HTR-8/SVneo (cell line): ENCODE results near the gene GLE1.
A peak's percentile ranks its signal among the peaks of the same experiment; 100 is the strongest.
"Not testable (repeated sequence)": the region's sequence is repeated elsewhere in the genome, so short reads cannot be mapped to it uniquely, and the experiment has no call there.

Experiments used
- DNase-seq: peaks from one replicate; pipeline ENCODE4 v3.0.0; 2011; ENCODE audit warnings: low spot score, mixed read lengths; ENCODE audit not compliant: insufficient read length
- FAIRE-seq: peaks from 2 replicates; lab custom pipeline; 2011; peaks lifted over from hg19 to GRCh38; lab: Jason Lieb, UNC

The GLE1 gene

DNA sequence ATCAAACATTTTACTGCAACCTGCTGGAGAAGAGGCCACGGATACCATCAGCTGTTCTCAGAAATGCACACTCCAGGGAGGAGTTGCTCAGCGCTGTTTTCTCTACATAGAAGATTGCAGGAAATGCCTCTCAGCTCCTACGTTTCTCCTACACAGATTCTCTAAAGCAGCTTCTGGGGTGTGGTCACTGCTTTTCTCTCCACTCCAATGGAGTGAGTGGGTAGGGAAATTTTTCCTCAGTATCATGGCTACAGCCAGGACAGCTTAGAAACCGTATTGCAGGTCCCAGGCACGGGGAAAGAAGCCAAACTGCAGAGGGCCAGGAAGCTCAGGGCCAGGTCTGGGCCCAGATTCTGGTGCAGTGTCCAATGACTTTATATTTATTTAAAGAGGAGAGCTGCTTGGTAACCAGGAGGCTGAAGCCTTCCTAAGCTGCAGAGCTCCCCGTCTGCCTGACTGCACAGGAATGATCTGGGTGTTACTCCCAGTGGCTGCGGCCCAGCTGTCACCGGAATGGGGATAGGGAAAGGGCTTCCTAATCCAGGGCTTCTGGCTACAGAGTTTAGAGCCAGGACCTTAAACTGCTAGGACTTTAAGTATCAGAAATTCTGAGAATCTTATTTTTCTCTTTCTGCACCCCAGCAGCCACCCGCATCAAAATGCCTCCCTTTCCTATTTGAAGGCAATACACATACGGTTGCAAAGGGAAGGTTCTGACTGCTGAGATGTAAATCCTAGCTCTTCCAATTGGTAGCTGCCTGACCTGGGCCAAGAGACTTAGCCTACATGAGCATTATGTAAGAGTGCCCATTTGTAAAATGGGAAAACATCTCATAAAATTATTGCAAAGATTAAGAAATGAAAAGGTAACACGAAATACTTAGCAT, 46.5 kb downstream of the GLE1 start:
- DNase-seq (no peak), FAIRE-seq (no peak)

DNA sequence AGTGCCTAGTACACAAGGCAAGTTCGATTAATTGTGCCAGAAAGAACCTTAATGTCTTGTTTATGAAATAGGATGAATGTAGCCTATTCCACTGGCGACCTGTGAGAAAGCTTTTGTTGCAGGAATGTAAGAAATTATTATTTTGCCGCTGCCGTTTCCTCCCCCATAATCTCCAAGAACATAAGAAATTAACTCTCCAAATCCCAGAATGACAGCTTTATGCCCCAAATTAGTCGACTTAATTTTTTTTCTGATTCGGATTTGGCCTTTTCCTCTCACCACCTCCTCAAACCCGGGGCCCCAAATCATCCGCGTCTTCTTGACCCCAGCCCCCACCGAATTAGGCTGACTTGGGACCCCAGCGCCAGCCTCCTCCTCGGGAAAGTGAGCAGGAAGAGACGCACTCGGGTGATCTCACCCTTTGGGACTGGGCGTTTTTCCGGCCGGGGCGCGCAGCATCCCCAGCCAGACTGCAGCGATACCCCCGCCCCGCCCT, 47.2 kb downstream of the GLE1 start:
- DNase-seq = no peak
- no peak for FAIRE-seq

DNA sequence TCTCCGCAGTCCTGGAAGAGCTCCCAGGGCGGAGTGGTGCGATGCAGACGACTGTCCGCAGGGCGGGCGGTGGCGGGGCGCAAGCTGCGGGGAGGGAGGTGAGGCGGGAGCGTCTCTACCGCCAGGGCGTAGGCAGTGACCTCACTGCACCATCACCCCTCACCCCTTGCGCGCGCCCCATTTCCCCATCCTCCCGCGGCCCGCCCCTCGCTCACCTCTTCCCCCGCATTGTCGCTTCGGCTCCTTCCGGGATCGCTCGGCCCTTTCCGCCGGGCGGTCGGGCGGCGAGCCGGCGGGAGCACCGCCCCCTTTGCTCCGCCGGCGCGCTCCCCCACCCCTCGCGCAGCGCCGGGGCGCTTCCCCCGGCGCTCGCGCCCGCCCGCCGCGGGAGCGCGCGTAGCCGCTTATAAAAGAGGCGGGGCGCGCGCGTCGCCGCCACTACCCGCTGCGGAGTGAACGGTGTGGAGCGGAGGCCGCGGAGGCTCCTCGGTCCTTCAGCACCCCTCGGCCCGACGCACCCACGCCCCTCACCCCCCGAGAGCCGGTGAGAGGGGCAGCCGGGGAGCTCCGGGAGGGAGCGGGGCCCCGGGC, 47.7 kb downstream of the GLE1 start, which contains the start of gene SPTAN1:
Gene SPTAN1 (plus strand): TSS at position 435 of the 591 bp plus-strand sequence. CDS start 14,154 bp downstream, outside the sequence.
- no peak for FAIRE-seq
- DNase-seq = peak; percentile 82

DNA sequence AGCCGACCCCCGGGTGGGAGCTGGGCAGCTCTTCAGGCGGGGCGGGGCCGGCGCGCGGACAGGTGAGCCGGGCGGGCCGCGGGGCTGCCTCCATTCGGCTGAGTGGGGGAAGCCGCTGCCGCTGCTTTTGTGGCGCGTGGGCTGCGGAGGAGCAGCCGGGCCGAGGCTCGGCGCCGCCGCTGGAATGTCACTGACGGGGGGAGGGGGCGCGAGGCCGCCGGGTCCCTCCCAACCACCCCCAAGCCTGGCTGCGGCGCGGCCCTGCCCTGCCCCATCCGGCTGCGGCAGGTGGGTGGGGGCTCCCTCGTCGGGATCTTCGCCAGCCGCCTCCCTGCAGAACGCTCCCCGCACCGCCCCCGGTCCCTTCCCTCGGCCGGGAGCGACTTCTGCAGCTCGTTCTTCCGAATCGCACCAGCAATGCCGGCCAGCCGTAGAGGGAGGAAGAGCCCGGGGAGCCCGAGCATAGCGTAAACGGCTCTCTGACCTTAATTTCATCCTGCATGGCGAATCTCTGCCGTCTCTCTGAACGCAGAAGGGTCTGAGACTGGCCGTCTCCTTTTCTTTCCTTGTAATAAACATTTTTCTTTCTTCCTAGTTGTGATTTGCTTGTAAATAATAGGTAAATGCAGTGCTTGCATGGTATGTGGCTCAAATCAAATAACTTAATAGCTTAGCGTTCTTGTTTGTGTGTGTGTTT, 48.4 kb downstream of the GLE1 start:
- no peak for DNase-seq
- no peak for FAIRE-seq

DNA sequence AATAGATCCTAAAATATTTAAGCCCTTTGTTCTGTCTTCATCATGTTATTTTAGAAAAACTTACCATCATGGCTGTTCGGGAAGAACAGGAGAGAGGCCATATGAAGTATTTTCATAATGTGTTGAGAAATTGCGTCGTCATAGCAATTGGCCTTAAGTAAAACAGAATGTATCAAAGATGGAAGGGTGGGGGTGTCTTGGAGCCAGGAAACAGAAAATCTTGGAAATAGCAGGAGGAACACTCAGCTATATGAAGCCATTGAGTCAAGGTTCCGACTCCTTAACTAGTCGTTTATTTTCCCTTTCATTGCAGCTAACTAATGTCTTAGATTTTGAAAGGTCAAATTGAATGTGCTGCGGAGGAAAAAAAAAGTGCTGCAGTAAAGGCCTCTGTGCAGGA, 49.2 kb downstream of the GLE1 start:
- FAIRE-seq = no peak
- no peak for DNase-seq

DNA sequence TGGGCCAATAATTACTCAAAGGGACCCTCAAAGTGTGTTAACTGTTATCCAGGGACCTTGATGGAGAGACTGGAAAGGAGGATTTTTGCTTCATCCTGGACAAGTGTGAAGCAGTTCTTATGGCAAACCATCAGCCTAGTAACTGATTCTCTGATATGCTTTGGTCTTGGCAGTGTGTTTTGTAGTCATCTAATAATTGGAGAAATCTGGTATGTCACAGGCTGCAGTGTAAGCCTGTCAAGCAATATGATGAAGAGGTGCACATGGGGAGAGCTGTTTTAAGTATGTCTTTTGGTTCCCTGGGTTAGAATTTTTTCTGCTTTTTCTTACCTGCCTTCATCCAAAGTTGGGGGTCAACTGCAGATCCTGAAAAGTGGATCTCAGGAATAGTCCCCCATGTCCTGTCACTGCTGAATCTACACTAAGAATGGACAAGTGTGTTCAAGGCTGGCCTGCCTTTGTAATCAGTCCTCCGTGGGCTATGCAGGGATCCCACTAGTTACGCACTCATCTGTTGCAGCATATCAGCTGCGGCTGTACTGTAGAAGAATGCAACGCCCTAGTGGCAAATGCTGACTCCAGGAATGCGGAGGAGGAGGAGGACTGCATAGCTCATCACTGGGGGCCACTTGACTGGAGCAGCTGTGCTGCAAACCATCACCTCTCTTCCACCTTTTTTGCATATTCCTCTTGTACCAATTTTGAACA, 49.8 kb downstream of the GLE1 start:
- FAIRE-seq = peak; percentile 33
- peak; percentile 60 for DNase-seq

DNA sequence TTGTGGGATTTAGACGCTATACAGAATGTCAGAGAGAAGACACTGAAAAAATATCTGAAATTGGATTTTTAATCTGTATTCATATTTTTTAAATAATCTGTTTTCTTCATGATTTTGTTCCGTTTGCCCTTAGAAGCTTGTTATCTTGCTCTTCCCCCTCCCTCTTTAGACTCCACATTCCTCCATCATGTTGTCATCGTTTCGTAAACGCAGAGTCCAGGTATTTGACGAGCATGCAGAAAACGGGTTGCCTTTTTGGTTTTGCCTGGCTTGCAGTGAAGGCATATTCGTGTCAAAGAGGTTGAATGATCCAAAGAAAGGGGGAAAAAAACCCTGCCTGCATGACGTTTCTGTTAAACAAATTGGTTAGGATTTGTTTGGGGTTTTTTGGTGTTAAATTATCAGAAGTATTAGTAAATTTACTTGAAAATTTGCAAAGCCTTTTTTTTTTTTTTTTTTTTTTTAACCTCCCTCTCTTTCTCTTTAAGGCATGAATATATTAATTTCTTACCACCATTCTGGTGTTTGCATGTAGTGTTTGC, 50.7 kb downstream of the GLE1 start:
- DNase-seq (peak; percentile 46), FAIRE-seq (no peak)

DNA sequence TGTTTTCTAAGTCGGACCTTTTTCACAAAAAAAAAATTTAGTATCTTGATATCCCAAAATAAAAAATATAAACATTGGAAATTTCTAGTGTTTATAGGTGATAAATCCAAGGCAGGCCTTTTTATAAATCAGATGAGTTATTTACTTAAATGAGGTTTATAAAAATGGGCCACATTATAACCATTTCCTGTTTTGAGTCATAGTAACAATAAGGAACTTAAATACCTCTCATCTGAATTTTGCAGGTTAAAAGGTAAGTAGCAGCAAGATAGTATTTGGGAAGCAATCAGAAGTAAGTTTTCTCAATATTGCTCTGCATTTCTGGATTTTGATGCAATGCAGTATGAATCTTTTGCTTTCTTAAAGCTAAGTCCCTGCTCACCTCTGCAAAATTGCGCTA, 51.8 kb downstream of the GLE1 start:
- DNase-seq (no peak), FAIRE-seq (no peak)

DNA sequence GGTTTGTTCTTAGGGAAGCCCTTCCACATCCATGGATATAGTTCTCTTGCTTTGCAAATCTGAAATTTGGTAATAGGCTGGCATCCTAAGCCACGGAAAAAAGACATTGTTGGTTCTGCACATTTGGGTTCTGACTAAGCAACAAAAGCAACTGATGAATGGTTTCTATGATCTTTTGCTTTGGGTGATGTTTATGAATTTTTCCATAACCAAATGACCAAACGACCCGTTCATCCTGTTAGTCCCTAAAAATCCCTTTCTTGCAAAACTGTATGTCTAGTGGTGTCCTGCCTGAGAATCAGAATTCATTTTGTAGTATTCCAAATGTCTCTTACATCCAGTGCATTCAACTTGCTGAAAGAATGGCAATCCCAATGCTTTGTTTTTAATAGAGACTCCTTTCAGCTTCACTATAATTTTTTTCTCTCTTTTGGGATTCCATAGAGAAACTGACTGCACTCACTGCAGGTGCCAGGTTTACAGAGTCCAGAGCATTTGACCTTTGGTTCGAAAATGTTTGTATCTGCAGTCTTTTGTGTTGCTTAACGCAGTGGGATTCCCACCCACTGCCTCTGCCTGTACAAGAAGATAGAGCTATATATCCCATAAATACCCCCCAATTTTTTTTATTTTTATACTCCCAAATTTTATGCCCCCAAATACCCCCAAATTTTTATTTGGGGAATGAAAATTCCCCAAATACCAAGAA, 52.6 kb downstream of the GLE1 start:
- no peak for FAIRE-seq

DNA sequence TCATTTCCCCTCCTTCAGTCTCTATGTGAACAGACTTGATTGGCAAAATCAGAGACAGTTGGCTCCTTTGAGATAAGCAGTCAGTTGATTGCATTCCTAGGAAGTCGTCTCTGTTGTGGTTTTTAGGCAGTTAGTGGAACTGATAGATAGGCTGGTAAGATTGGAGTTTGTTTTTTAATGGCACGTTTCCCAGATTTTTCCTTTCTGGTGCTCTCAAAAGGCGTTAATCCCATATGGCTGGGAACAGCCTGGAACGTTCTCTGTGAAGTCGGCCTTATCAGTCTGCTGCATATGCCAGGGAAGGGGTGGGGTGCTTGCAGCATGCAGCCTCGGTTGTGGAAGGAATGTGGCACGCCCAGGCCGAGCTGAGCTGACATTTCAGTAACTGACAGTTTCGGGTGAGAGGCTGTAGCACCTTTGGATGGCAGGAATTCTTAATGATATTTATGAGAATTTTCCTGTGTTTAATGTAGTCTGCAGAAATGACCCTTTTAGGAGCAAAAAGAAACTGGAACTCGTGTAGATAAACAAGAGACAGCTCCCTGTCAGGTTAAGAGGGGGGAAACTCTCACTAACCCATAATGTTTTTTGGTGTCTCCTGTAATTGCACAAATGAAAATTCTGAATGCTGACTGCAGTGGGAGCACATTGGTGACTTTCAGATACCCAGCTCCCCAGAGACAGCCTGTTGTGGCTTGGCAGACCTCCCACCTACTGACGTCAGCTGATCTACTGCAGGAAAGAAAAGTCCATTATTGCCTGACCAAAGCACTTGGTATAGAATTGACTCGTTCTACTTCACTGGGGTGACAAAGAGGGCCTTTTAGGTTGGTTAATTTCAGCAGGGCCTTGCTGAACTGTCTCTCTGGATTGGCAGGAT, 54.2 kb downstream of the GLE1 start:
- FAIRE-seq = peak; percentile 13
- DNase-seq = peak; percentile 57

More for the DNA sequence above, 52.6 kb downstream of the GLE1 start:
- DNase-seq = no peak

DNA sequence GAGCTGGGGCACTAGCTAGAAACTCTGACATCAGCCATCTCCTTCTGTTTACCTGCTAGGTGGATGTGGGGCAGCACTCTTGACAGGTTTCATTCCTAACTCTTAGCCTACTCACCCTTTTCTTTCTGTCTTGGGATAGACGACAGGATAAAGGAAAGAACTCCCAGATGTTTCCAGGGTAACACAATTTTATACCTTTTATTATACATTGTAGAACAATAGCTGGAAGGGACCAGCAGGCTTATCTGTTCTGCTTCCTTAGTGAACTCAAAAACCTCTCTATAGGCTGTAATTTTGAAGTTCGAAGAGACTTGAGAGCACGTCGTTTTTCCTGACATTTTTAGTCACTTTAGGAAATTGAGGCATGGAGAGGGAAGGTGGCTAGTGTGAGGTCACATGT, 61.1 kb downstream of the GLE1 start:
- FAIRE-seq = no peak
- no peak for DNase-seq

DNA sequence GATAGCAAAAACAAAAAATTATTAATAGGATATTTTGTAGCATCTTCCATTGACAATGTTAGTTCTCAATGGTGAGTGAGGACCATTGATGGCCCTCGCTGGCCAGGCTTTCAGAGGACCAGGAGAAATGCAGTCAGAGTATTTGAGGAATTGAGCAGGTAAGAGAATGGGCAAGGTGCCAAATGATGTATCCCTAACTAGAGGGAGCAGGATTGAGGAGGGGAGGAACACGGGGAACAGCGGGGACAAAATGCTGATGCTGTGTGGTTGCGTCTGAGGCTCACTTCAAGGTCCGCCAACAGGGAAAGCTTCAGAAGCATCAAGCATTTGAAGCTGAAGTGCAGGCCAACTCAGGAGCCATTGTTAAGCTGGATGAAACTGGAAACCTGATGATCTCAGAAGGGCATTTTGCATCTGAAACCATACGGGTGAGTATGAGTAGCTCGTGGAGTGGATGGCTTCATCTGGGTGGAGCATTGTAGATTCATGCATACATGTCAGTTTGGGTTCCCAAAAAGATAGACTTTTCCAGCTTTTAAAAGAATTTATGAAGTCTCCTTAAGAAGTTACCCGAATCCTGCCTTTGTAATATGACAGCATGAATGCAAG, 64.1 kb downstream of the GLE1 start:
- FAIRE-seq = no peak
- DNase-seq = no peak

DNA sequence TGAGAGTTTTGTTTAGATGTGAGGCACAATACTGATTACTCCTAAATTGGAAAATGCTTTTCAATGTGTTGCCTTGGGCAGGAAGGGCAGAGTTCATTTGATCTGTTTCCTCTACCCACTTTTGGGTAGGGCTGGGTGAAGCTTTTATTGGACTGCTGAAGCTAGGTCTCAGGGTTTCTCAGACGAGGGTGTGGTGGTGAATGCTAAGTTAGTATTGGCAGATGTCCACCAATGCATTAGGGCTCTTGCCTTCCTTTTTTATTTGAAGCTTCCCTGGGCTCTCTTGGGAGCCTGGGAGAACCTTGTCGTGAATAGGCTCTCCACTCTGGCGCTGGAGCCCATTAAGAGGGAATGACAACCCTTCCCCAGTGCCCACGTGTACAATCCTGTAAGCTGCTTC, 71.0 kb downstream of the GLE1 start:
- no peak for DNase-seq
- FAIRE-seq = no peak

DNA sequence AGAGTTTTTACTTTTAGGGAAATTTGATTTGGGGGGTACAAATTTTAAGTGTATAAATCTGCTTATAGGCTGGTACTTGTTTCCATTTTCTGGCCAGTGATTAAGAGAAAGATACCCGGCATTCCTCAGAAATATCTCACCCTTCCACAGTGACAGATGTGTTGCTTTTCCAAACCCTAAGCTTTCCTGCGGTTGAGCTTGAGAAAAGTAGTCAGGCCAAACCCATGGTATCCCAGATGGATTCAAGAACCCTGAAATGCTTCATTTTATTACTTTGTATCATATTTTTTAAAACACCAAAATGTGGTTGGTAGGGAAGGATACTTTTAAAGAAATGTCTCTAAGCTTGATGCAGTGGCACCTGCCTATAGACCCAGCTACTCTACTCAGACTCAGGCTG, 71.4 kb downstream of the GLE1 start:
- FAIRE-seq (no peak), DNase-seq (no peak)

DNA sequence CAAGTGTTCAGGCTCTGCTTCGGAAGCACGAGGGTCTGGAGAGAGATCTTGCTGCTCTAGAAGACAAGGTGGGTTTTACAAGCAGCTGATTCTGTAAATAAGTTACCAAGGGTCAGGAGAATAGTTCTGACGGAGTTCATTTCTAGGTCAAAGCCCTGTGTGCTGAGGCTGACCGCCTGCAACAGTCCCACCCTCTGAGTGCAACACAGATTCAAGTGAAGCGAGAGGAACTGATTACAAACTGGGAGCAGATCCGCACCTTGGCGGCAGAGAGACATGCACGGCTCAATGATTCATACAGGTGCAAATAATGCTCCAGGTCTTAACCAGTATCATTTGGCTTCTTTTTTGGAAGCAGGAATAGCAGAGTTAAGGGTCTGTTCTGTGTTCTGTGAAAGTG, 72.7 kb downstream of the GLE1 start:
- no peak for FAIRE-seq
- no peak for DNase-seq

DNA sequence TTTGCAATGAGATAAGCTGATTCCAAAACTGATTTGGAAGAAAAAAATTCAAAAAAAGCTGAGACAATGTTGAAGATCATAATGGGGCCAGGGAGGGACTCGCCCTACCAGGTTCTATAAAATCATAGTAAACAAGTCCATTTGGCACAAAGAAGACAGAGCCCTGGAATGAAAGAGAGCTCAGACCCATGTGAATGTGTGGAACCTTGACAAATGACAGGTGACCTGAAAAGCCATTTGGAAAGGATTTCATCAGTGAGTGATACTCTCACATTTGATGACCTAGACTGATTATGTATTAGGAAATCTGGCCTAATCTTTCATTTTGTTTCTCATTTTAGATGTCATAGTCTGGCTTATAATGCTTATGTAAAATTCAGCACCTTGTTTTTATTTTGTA, 74.7 kb downstream of the GLE1 start:
- FAIRE-seq = no peak

DNA sequence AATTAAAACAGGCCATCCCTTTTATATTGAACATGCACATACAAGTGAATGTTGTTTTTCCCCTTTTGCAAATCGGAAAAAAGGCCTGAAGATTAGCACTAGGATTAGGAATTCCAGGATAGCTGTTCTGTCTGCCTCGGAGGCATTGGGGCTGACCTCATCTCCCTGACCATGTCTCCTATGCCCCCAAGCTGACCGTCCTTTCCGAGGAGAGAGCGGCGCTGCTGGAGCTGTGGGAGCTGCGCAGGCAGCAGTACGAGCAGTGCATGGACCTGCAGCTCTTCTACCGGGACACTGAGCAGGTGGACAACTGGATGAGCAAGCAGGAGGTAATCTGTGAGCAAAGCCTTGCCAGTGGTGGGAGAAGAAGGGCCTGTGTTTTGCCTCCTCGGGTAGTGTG, 76.2 kb downstream of the GLE1 start:
- DNase-seq (no peak), FAIRE-seq (no peak)

More for the DNA sequence above, 74.7 kb downstream of the GLE1 start:
- DNase-seq = no peak

DNA sequence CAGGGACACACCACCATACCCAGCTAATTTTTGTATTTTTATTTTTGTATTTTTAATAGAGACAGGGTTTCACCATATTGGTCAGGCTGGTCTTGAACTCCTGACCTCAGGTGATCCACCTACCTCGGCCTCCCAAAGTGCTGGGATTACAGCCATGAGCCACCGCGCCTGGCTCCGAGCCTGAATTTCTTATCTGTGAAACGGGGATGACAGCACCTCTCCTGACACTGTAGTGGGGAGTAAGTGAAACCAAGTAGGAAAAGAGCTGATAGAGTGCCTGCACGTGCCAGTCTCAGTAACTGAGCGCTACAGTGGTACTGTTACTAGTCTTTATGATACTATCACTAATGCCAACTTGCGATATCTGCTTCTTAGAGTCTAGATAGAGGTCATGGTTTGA, 80.6 kb downstream of the GLE1 start:
- FAIRE-seq, DNase-seq: not testable (repeated sequence)
